ENCODE data around the gene TMEFF2. TPM values are rescaled to one million over a fixed set of nuclear protein-coding genes. Genes with fewer than 3 reads are reported as not detected.

TMEFF2 gene
- polyA plus RNA-seq, 1 donor: 2.3 TPM

DNA sequence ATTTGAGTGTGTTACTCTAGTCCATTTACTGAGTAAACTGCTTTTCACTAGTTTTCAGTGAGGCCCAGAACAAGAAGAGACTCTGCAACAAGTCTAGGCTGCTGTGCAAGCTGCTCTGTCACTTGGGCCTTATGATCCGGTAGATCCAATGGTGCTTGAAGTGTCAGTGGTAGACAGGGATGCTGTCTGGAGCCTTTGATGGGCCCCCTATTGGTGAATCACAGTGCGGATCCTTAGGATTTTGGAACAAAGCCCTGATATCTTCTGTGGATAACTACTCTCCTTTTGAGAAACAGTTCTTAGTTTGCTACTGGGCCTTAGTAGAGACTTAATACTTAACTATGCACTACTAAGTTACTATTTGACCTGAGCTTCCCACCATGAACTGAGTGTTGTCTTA is 150.2 kb downstream of the TMEFF2 start:
- no peak overlapping the region for H3K27ac ChIP-seq (ENCODE audit: low read length)
- H3K9me3 ChIP-seq (ENCODE audit: control insufficient read depth, low read depth, low read length): no peaks in the 10 kb centered on the region
- H3K36me3 ChIP-seq (ENCODE audit: control insufficient read depth, insufficient read depth, low read length): no peaks in the 10 kb centered on the region
- WGBS (ENCODE audit: insufficient coverage, low lambda C conversion rate): no CpG with 5 or more reads among the region's 2 CpGs
- no peaks in the 10 kb centered on the region for H3K27me3 ChIP-seq (ENCODE audit: control insufficient read depth, insufficient read depth, low read length)
- DNase-seq: no peak
- no peak overlapping the region for H3K4me3 ChIP-seq (ENCODE audit: low read length)
- H3K4me1 ChIP-seq (ENCODE audit: control insufficient read depth, insufficient read depth, low read length): no peaks in the 10 kb centered on the region

DNA sequence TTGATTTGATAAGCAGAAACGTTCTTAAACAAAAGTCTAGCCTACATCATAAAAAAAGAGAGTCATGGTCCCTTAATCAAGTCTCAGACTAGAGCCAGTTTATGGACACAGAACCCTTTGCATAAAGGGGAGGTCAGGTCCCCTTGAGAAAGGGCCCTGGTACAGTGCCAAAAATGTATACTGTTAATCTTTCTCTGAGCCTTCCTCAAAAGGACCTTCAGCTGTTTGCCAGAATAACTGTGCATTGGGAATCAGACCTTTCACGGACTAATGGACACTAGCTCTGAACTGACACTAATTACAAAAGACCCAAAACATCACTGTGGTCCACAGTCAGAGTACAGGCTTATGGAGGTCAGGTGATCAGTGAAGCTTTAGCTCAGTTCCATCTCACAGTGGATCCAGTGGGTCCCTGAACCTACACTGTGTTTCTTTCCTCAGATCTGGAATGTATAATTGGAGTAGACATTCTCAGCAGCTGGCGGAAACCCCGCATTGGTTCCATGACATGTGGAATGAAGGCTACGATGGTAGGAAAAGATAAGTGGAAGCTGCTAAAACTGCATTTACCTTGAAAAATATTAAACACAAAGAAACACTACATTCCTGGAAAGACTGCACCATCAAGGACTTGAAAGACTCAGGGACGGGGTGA is 151.4 kb downstream of the TMEFF2 start:
- no peak for DNase-seq
- Histone ChIP-seq H3K27ac (ENCODE audit: low read length) (no peak overlapping the region), H3K4me1 (ENCODE audit: control insufficient read depth, insufficient read depth, low read length) (no peaks in the 10 kb centered on the region), H3K36me3 (ENCODE audit: control insufficient read depth, insufficient read depth, low read length) (no peaks in the 10 kb centered on the region), H3K27me3 (ENCODE audit: control insufficient read depth, insufficient read depth, low read length) (no peaks in the 10 kb centered on the region), H3K4me3 (ENCODE audit: low read length) (no peak overlapping the region), H3K9me3 (ENCODE audit: control insufficient read depth, low read depth, low read length) (no peaks in the 10 kb centered on the region)
- WGBS (ENCODE audit: insufficient coverage, low lambda C conversion rate): 93% methylated on average over 2 of the region's 6 CpGs

DNA sequence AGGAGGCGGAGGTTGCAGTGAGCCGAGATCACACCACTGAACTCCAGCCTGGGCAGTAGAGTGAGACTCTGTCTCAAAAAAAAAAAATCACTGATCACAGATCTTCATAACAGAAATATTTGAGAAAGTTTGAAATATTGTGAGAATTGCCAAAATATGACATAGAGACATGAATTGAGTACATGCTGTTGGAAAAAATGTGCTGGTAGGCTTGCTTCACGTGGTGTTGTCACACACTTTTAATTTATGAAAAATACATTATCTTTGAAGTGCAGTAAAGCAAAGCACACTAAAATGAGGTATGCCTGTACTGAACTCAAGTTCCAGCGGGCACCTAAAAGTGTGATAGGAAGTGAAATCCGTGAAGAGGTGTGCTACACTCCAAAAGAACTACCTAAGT is 152.6 kb downstream of the TMEFF2 start:
- DNase-seq: no peak
- no CpG with 5 or more reads among the region's 5 CpGs for WGBS (ENCODE audit: insufficient coverage, low lambda C conversion rate)
- Histone ChIP-seq H3K27ac (ENCODE audit: low read length) (no peak overlapping the region), H3K36me3 (ENCODE audit: control insufficient read depth, insufficient read depth, low read length) (no peaks in the 10 kb centered on the region), H3K4me3 (ENCODE audit: low read length) (no peak overlapping the region), H3K27me3 (ENCODE audit: control insufficient read depth, insufficient read depth, low read length) (no peaks in the 10 kb centered on the region), H3K9me3 (ENCODE audit: control insufficient read depth, low read depth, low read length) (no peaks in the 10 kb centered on the region), H3K4me1 (ENCODE audit: control insufficient read depth, insufficient read depth, low read length) (no peaks in the 10 kb centered on the region)

DNA sequence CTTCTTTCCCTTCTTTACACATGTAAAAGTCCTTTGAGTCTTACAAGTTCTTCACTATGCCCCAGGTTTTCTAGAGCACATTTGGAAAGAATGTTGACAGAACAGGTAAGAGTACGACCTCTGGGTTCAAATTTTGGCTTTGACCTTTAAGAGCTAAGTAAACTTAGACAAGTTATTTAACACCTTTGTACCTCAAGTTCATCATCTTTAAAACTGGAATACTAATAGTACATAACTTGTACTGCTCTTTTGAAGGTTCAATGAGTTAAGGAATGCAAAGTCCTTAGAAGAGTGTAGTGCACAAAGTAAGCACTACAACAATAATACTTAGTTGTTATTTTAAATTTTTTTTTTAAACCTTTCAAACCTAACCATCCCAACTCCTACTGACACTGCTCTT is 156.6 kb downstream of the TMEFF2 start:
- no peaks in the 10 kb centered on the region for H3K36me3 ChIP-seq (ENCODE audit: control insufficient read depth, insufficient read depth, low read length)
- 60% methylated on average over 1 of the region's 1 CpG for WGBS (ENCODE audit: insufficient coverage, low lambda C conversion rate)
- no peak overlapping the region for H3K4me3 ChIP-seq (ENCODE audit: low read length)
- H3K4me1 ChIP-seq (ENCODE audit: control insufficient read depth, insufficient read depth, low read length): no peaks in the 10 kb centered on the region
- H3K27me3 ChIP-seq (ENCODE audit: control insufficient read depth, insufficient read depth, low read length): no peaks in the 10 kb centered on the region
- H3K27ac ChIP-seq (ENCODE audit: low read length): no peak overlapping the region
- no peaks in the 10 kb centered on the region for H3K9me3 ChIP-seq (ENCODE audit: control insufficient read depth, low read depth, low read length)
- DNase-seq: no peak

DNA sequence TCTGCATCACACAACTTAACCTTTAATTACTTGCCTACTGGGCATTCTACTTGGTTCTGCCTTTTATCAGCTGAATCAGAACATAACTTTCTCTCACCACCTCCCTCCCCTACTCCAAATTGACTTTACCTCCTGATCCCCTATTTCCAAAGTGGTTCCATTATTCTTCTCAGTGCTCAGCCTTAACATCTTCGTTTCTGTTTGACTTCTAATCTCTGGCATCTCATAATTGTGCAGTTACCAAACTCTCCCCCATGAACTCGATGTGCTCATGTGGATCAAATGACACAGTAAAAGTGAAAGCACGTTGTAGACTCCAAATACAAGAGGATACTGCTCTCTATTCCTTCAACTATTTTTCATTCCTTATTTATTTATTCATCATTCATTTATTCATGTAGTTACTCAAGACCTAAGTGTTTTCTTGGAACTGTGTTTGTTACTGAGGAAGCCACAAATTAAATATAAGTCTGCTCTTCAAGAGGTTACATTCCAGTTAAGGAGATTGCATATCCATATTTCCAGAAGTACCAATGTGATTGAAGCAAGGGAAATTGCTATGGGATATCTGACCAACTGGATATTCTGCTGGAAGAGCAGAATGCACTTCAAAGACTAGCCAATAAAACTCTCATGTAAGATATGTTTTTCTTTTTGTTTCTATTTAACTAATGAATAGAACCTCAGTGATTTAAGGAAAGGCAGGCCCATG is 158.8 kb downstream of the TMEFF2 start:
- no peak overlapping the region for H3K27ac ChIP-seq (ENCODE audit: low read length)
- no peak for DNase-seq
- 20% methylated on average over 1 of the region's 3 CpGs for WGBS (ENCODE audit: insufficient coverage, low lambda C conversion rate)
- no peaks in the 10 kb centered on the region for H3K9me3 ChIP-seq (ENCODE audit: control insufficient read depth, low read depth, low read length)
- H3K36me3 ChIP-seq (ENCODE audit: control insufficient read depth, insufficient read depth, low read length): no peaks in the 10 kb centered on the region
- H3K4me1 ChIP-seq (ENCODE audit: control insufficient read depth, insufficient read depth, low read length): no peaks in the 10 kb centered on the region
- H3K4me3 ChIP-seq (ENCODE audit: low read length): no peak overlapping the region
- no peaks in the 10 kb centered on the region for H3K27me3 ChIP-seq (ENCODE audit: control insufficient read depth, insufficient read depth, low read length)

DNA sequence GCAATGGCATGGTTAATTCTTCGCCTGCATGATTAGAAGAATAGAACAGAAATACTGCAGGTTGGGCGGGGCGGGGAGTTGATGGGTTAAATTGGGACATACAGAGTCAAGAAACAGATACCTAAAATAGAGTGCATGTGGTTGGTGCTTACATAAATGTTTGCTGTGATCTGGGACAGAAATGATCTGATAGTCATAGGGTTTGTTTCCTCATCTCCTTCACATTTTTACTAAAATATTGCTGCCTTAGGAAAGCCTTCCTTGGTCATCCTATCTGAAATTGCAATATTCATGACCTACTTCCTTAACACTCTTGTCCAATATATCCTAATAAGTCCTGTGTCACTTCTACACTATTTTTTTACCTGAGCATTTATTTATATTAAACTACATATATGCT is 163.9 kb downstream of the TMEFF2 start:
- no peaks in the 10 kb centered on the region for H3K36me3 ChIP-seq (ENCODE audit: control insufficient read depth, insufficient read depth, low read length)
- no peaks in the 10 kb centered on the region for H3K27me3 ChIP-seq (ENCODE audit: control insufficient read depth, insufficient read depth, low read length)
- H3K4me1 ChIP-seq (ENCODE audit: control insufficient read depth, insufficient read depth, low read length): peaks cover 5% of the 10 kb centered on the region
- WGBS (ENCODE audit: insufficient coverage, low lambda C conversion rate): 100% methylated on average over 3 of the region's 3 CpGs
- no peak overlapping the region for H3K27ac ChIP-seq (ENCODE audit: low read length)
- H3K9me3 ChIP-seq (ENCODE audit: control insufficient read depth, low read depth, low read length): no peaks in the 10 kb centered on the region
- DNase-seq: no peak
- H3K4me3 ChIP-seq (ENCODE audit: low read length): no peak overlapping the region

DNA sequence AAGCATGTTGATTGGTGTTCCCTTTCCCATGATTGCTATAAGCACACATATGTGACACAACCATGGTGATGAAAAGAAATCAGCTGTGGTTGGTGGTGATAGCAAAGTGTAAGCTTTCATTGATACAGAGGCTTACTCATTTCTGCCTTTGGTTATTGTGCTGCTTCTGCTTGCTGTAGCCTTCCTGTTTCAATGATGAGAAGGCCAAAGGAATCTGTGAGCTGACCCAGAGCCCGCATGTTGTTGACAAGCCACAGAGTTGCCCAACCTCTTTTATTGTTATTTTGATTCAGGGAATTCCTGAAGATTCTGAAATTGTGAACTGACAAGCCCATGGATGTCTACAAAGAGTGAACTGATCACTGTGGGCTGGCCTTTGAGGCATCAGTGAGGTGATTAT is 164.4 kb downstream of the TMEFF2 start:
- H3K27ac ChIP-seq (ENCODE audit: low read length): no peak overlapping the region
- no CpG with 5 or more reads among the region's 1 CpG for WGBS (ENCODE audit: insufficient coverage, low lambda C conversion rate)
- no peak overlapping the region for H3K4me3 ChIP-seq (ENCODE audit: low read length)
- DNase-seq: no peak
- no peaks in the 10 kb centered on the region for H3K27me3 ChIP-seq (ENCODE audit: control insufficient read depth, insufficient read depth, low read length)
- H3K9me3 ChIP-seq (ENCODE audit: control insufficient read depth, low read depth, low read length): no peaks in the 10 kb centered on the region
- no peaks in the 10 kb centered on the region for H3K36me3 ChIP-seq (ENCODE audit: control insufficient read depth, insufficient read depth, low read length)
- H3K4me1 ChIP-seq (ENCODE audit: control insufficient read depth, insufficient read depth, low read length): peaks cover 5% of the 10 kb centered on the region

DNA sequence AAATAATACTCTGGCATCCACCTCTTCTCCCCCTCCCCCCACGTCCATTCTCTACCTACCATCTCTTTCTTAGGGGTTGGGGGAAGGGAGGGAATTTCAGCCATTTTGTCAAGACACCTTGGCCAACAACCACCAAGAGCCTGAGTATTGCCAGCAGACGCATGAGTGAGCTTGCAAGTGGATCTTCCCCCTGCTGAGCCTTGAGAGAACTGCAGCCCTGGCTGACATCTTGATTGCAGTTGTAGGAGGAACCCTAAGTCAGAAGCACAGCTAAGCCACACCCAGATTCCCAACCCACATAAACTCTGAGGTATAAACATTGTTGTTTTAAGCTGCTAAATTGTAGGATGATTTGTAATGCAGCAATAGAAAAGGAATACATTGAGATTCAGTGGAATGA is 165.6 kb downstream of the TMEFF2 start:
- WGBS (ENCODE audit: insufficient coverage, low lambda C conversion rate): no CpG with 5 or more reads among the region's 2 CpGs

DNA sequence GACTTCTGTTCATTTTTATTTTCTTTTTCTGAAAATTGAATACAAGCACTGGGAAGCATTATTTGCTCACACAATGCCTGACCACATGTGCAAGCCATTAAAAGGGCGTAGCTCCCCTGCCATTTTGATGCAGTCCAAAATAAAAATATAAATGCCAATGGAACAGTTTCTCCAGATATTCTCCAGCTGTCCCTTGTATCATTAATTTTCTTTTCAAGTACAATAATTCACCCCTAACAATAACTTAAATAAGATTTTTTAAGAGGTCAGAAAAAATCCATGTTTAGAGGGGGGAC is 168.0 kb downstream of the TMEFF2 start:
- Histone ChIP-seq H3K4me1 (ENCODE audit: control insufficient read depth, insufficient read depth, low read length) (peaks cover 5% of the 10 kb centered on the region), H3K9me3 (ENCODE audit: control insufficient read depth, low read depth, low read length) (no peaks in the 10 kb centered on the region), H3K36me3 (ENCODE audit: control insufficient read depth, insufficient read depth, low read length) (no peaks in the 10 kb centered on the region), H3K4me3 (ENCODE audit: low read length) (no peak overlapping the region), H3K27me3 (ENCODE audit: control insufficient read depth, insufficient read depth, low read length) (no peaks in the 10 kb centered on the region), H3K27ac (ENCODE audit: low read length) (no peak overlapping the region)
- WGBS (ENCODE audit: insufficient coverage, low lambda C conversion rate): no CpG with 5 or more reads among the region's 1 CpG
- DNase-seq: no peak

More for the DNA sequence above, 165.6 kb downstream of the TMEFF2 start:
- Histone ChIP-seq H3K4me1 (ENCODE audit: control insufficient read depth, insufficient read depth, low read length) (peaks cover 5% of the 10 kb centered on the region), H3K36me3 (ENCODE audit: control insufficient read depth, insufficient read depth, low read length) (no peaks in the 10 kb centered on the region), H3K27ac (ENCODE audit: low read length) (no peak overlapping the region), H3K4me3 (ENCODE audit: low read length) (no peak overlapping the region), H3K9me3 (ENCODE audit: control insufficient read depth, low read depth, low read length) (no peaks in the 10 kb centered on the region), H3K27me3 (ENCODE audit: control insufficient read depth, insufficient read depth, low read length) (no peaks in the 10 kb centered on the region)
- DNase-seq: no peak

DNA sequence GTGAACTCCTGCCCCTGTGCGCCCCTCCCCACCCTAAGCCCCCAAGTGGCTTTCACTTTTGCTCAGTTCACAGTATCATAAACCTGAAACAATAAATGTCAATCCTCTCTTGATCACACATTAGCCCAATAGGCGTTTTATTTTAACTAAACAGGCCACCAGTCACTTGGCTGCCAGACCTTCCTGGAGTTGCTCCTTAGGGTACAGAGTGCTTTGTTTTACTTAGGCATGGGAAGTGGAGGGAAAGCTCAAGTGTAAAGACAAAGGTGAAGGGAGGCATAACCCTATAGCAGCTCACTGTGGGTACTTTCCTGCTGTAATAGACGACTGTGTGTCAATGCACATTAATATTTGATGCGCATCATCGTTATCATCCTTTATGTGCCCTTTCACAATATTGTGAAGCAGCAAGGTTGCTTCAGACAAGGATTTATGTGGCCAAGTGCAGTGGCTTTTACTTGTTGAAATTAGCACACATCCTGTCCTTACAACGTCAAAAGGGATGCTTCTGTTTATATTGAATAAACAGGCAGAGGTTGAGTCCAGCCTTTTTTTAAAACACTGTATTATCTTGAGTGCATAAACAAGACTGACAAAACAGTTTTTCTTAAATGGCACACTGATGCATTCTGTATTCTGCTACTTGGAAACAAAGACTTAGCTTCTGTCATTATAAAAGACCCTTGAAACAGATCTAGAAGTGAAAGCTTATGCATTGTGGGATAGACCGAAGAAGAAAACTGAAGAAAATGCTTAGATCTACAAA is 168.5 kb downstream of the TMEFF2 start:
- Histone ChIP-seq H3K4me1 (ENCODE audit: control insufficient read depth, insufficient read depth, low read length) (peaks cover 5% of the 10 kb centered on the region), H3K36me3 (ENCODE audit: control insufficient read depth, insufficient read depth, low read length) (no peaks in the 10 kb centered on the region), H3K27me3 (ENCODE audit: control insufficient read depth, insufficient read depth, low read length) (no peaks in the 10 kb centered on the region), H3K4me3 (ENCODE audit: low read length) (no peak overlapping the region), H3K9me3 (ENCODE audit: control insufficient read depth, low read depth, low read length) (no peaks in the 10 kb centered on the region), H3K27ac (ENCODE audit: low read length) (no peak overlapping the region)
- DNase-seq: peak in 1 of 2 donors; percentile 21
- WGBS (ENCODE audit: insufficient coverage, low lambda C conversion rate): no CpG with 5 or more reads among the region's 7 CpGs
